PFSK-1 (cell line): ENCODE results near the gene RASSF10.

ENCODE experiments used
- FOXP2 ChIP-seq: optimal IDR thresholded peaks from 2 replicates; pipeline ENCODE3; 2011; ENCODE audit warnings: borderline replicate concordance, control low read depth, inconsistent platforms; ENCODE audit not compliant: insufficient read depth; ENCODE audit errors: extremely low read length, extremely low read depth
- POLR2AphosphoS5 ChIP-seq: IDR thresholded peaks from 2 replicates; pipeline ENCODE4 v1.6.1; 2012; ENCODE audit warnings: low read depth, mild to moderate bottlenecking, control low read depth, low read length, moderate library complexity
- SIN3A ChIP-seq: IDR thresholded peaks from 2 replicates; pipeline ENCODE4 v1.6.1; 2012; ENCODE audit warnings: mild to moderate bottlenecking, low read length, moderate library complexity, borderline replicate concordance; ENCODE audit not compliant: insufficient read depth
- TAF1 ChIP-seq: IDR thresholded peaks from 2 replicates; pipeline ENCODE4 v1.6.1; 2012; ENCODE audit warnings: low read length, control low read depth, borderline replicate concordance; ENCODE audit not compliant: insufficient read depth
- TF ChIP-seq, protein P1 (sequence below), 2 experiments: IDR thresholded peaks; 2 replicates each; pipeline versions ENCODE4 v1.6.1 to v1.8.0; 2011 to 2012; ENCODE audit warnings: low read depth in 2 of 2, low read length in 2 of 2, control low read depth in 1 of 2, inconsistent platforms in 1 of 2, mild to moderate bottlenecking in 1 of 2, moderate library complexity in 1 of 2; ENCODE audit not compliant: insufficient read depth in 1 of 2

- no peak for TF ChIP-seq SIN3A
- TF ChIP-seq POLR2AphosphoS5 = no peak
- TF ChIP-seq, protein P1, sequence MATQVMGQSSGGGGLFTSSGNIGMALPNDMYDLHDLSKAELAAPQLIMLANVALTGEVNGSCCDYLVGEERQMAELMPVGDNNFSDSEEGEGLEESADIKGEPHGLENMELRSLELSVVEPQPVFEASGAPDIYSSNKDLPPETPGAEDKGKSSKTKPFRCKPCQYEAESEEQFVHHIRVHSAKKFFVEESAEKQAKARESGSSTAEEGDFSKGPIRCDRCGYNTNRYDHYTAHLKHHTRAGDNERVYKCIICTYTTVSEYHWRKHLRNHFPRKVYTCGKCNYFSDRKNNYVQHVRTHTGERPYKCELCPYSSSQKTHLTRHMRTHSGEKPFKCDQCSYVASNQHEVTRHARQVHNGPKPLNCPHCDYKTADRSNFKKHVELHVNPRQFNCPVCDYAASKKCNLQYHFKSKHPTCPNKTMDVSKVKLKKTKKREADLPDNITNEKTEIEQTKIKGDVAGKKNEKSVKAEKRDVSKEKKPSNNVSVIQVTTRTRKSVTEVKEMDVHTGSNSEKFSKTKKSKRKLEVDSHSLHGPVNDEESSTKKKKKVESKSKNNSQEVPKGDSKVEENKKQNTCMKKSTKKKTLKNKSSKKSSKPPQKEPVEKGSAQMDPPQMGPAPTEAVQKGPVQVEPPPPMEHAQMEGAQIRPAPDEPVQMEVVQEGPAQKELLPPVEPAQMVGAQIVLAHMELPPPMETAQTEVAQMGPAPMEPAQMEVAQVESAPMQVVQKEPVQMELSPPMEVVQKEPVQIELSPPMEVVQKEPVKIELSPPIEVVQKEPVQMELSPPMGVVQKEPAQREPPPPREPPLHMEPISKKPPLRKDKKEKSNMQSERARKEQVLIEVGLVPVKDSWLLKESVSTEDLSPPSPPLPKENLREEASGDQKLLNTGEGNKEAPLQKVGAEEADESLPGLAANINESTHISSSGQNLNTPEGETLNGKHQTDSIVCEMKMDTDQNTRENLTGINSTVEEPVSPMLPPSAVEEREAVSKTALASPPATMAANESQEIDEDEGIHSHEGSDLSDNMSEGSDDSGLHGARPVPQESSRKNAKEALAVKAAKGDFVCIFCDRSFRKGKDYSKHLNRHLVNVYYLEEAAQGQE (IDR thresholded peaks at IDR 0.05; ENCODE audit: insufficient read depth in 1 of 2, low read depth in 2 of 2, low read length in 2 of 2) = no peak
- no peak for TF ChIP-seq TAF1
- TF ChIP-seq FOXP2 = no peak
These were observed 20.8 kb downstream of the RASSF10 start for GRCh38 chr11:13029872-13030271.
